Neuron (in vitro differentiated cells): Measurements from ENCODE around the gene CD79B.
"Not testable (repeated sequence)": the region's sequence is repeated elsewhere in the genome, so short reads cannot be mapped to it uniquely, and the experiment has no call there.

Experiments
- H2AFZ ChIP-seq: one replicate; pipeline ENCODE4 v1.6.1; 2013; ENCODE audit warnings: low read depth, mild to moderate bottlenecking, inconsistent platforms, low read length, moderate library complexity
- H3K27me3 ChIP-seq: one replicate; pipeline ENCODE4 v1.6.1; 2013; ENCODE audit warnings: low read length; ENCODE audit not compliant: insufficient read depth
- H3K36me3 ChIP-seq: one replicate; pipeline ENCODE4 v1.6.1; 2013; ENCODE audit warnings: low read length; ENCODE audit not compliant: insufficient read depth
- H3K4me1 ChIP-seq: one replicate; pipeline ENCODE4 v1.6.1; 2013; ENCODE audit warnings: low read length; ENCODE audit not compliant: insufficient read depth
- H3K4me3 ChIP-seq: 2 replicates; pipeline ENCODE4 v1.5.1; 2013; ENCODE audit warnings: mild to moderate bottlenecking, low read length, moderate library complexity
- H3K9me3 ChIP-seq: one replicate; pipeline ENCODE4 v1.6.1; 2013; ENCODE audit warnings: low read length

CD79B gene

GRCh38 chr17:63907161-63907778 lies 24.9 kb downstream of the CD79B start:
- H3K27me3 ChIP-seq, H3K36me3 ChIP-seq, H3K4me1 ChIP-seq, H3K4me3 ChIP-seq, H3K9me3 ChIP-seq, H2AFZ ChIP-seq: not testable (repeated sequence)

- H3K27me3 ChIP-seq, H3K36me3 ChIP-seq, H3K9me3 ChIP-seq, H3K4me1 ChIP-seq, H3K4me3 ChIP-seq, H2AFZ ChIP-seq: not testable (repeated sequence)
These were observed 27.3 kb downstream of the CD79B start for GRCh38 chr17:63904796-63905195.

- H3K4me1 ChIP-seq, H3K9me3 ChIP-seq, H3K27me3 ChIP-seq, H3K36me3 ChIP-seq, H2AFZ ChIP-seq, H3K4me3 ChIP-seq: not testable (repeated sequence)
These were observed 28.3 kb downstream of the CD79B start for GRCh38 chr17:63903787-63904201.

- H3K4me3 ChIP-seq, H3K4me1 ChIP-seq, H3K9me3 ChIP-seq, H3K27me3 ChIP-seq, H3K36me3 ChIP-seq, H2AFZ ChIP-seq: not testable (repeated sequence)
These were observed 30.2 kb downstream of the CD79B start for GRCh38 chr17:63901971-63902370.

GRCh38 chr17:63898899-63899798 lies 33.0 kb downstream of the CD79B start:
- not testable (repeated sequence) for H2AFZ ChIP-seq, H3K9me3 ChIP-seq, H3K36me3 ChIP-seq, H3K27me3 ChIP-seq, H3K4me3 ChIP-seq, H3K4me1 ChIP-seq

GRCh38 chr17:63896524-63897354 lies 35.4 kb downstream of the CD79B start, which contains the start of gene CSH1:
Gene CSH1 (minus strand): TSS chr17:63896574. CDS start chr17:63896511, 63 bp downstream.
- not testable (repeated sequence) for H3K4me1 ChIP-seq, H3K36me3 ChIP-seq, H3K4me3 ChIP-seq, H3K9me3 ChIP-seq, H3K27me3 ChIP-seq, H2AFZ ChIP-seq

- not testable (repeated sequence) for H3K9me3 ChIP-seq, H3K4me3 ChIP-seq, H3K27me3 ChIP-seq, H3K36me3 ChIP-seq, H2AFZ ChIP-seq, H3K4me1 ChIP-seq
These were observed 37.3 kb downstream of the CD79B start for GRCh38 chr17:63894821-63895220.

GRCh38 chr17:63894021-63894420 lies 38.1 kb downstream of the CD79B start:
- H3K4me1 ChIP-seq, H3K9me3 ChIP-seq, H3K27me3 ChIP-seq, H3K4me3 ChIP-seq, H3K36me3 ChIP-seq, H2AFZ ChIP-seq: not testable (repeated sequence)

GRCh38 chr17:63892316-63893037 lies 39.7 kb downstream of the CD79B start:
- H3K4me3 ChIP-seq, H3K9me3 ChIP-seq, H3K27me3 ChIP-seq, H2AFZ ChIP-seq, H3K36me3 ChIP-seq, H3K4me1 ChIP-seq: not testable (repeated sequence)

- H3K27me3 ChIP-seq, H3K9me3 ChIP-seq: not testable (repeated sequence)
These were observed 42.9 kb downstream of the CD79B start for GRCh38 chr17:63889026-63889848.

GRCh38 chr17:63885119-63885518 lies 47.0 kb downstream of the CD79B start:
- H3K4me3 ChIP-seq, H3K27me3 ChIP-seq, H3K36me3 ChIP-seq, H3K4me1 ChIP-seq, H2AFZ ChIP-seq, H3K9me3 ChIP-seq: not testable (repeated sequence)

More at GRCh38 chr17:63889026-63889848, 42.9 kb downstream of the CD79B start:
- H3K4me1 ChIP-seq, H2AFZ ChIP-seq, H3K4me3 ChIP-seq, H3K36me3 ChIP-seq: not testable (repeated sequence)

- not testable (repeated sequence) for H2AFZ ChIP-seq, H3K4me3 ChIP-seq, H3K27me3 ChIP-seq, H3K36me3 ChIP-seq, H3K9me3 ChIP-seq, H3K4me1 ChIP-seq
These were observed 49.5 kb downstream of the CD79B start for GRCh38 chr17:63882626-63883126.
